Smooth muscle cell (in vitro differentiated cells): Measurements from ENCODE around the gene FAM229A. TPM values are rescaled to one million over a fixed set of nuclear protein-coding genes. Genes with fewer than 3 reads are reported as not detected.

Experiments
- DNase-seq: peaks from one replicate; lab custom pipeline; 2025; ENCODE audit not compliant: unreplicated experiment; lab: John Stamatoyannopoulos, UW
- H2AFZ ChIP-seq: fragments of 200-600 bp; sonication (generic); 2 replicates; pipeline ENCODE4 v1.6.0; 2016; ENCODE audit warnings: antibody characterized with exemption, low read depth, mild to moderate bottlenecking
- H3F3A ChIP-seq: fragments of 200-600 bp; sonication (generic); 2 replicates; pipeline ENCODE4 v1.6.0; 2017; ENCODE audit warnings: antibody characterized with exemption, low read depth
- H3K27ac ChIP-seq: fragments of 200-600 bp; sonication (generic); 2 replicates; pipeline ENCODE4 v1.5.1; 2016; ENCODE audit warnings: low read depth, mild to moderate bottlenecking
- H3K27me3 ChIP-seq: fragments of 200-600 bp; sonication (generic); 2 replicates; pipeline ENCODE4 v1.6.1; 2016; ENCODE audit warnings: low read depth, mild to moderate bottlenecking
- H3K36me3 ChIP-seq: fragments of 200-600 bp; sonication (generic); 2 replicates; pipeline ENCODE4 v1.5.1; 2016; ENCODE audit warnings: low read depth
- H3K4me1 ChIP-seq: fragments of 200-600 bp; sonication (generic); 2 replicates; pipeline ENCODE4 v1.5.1; 2016; ENCODE audit warnings: low read depth
- H3K4me2 ChIP-seq: fragments of 200-600 bp; sonication (generic); 2 replicates; pipeline ENCODE4 v1.6.0; 2016; ENCODE audit warnings: mild to moderate bottlenecking
- H3K4me3 ChIP-seq: fragments of 200-600 bp; sonication (generic); 2 replicates; pipeline ENCODE4 v1.5.1; 2016; ENCODE audit warnings: mild to moderate bottlenecking
- H3K79me2 ChIP-seq: fragments of 200-600 bp; sonication (generic); 2 replicates; pipeline ENCODE4 v1.6.0; 2016; ENCODE audit warnings: low read depth, mild to moderate bottlenecking
- H3K9ac ChIP-seq: fragments of 200-600 bp; sonication (generic); 2 replicates; pipeline ENCODE4 v1.6.0; 2016; ENCODE audit warnings: low read depth
- H3K9me3 ChIP-seq: fragments of 200-600 bp; sonication (generic); replicated peaks from 2 replicates; pipeline ENCODE4 v1.5.1; 2016; ENCODE audit warnings: low read depth
- H4K20me1 ChIP-seq: fragments of 200-600 bp; sonication (generic); 2 replicates; pipeline ENCODE4 v1.6.0; 2016; ENCODE audit warnings: low read depth
- CTCF ChIP-seq: fragments of 200-600 bp; sonication (generic); IDR thresholded peaks from 2 replicates; pipeline ENCODE4 v1.5.1; 2017; ENCODE audit warnings: borderline replicate concordance, mild to moderate bottlenecking, antibody characterized with exemption; ENCODE audit not compliant: insufficient read depth, poor library complexity, severe bottlenecking
- WGBS: methylation state at CpG from one replicate; pipeline ENCODE4 v1.1.7; 2016; ENCODE audit warnings: low lambda C conversion rate; 5-methylcytosine and 5-hydroxymethylcytosine counted together
- polyA plus RNA-seq: library from polyadenylated mRNA; unstranded; fragments of >200 nt; fragmentation: Nextera tagmentation; extraction: Ambion mirVana; gene quantifications from 2 replicates; pipeline ENCODE4 v1.2.1, GENCODE V29; 2016
- total RNA-seq: library from RNA; depleted of rRNA; stranded (reverse); fragments of >200 nt; gene quantifications from 2 replicates; pipeline ENCODE4 v1.2.3, GENCODE V29; 2014

Gene FAM229A
- total and polyA plus RNA-seq, 2 experiments from 2014 or later: 1.6 to 11.1 TPM

GRCh38 chr1:32372149-32372756, 10.0 kb upstream of the FAM229A start:
- no peaks in the 10 kb centered on the region for H3K36me3 ChIP-seq
- H3K27me3 ChIP-seq: no peaks in the 10 kb centered on the region
- WGBS: 95% methylated on average over 5 of the region's 5 CpGs
- no peak for TF ChIP-seq CTCF
- H2AFZ ChIP-seq: no peak overlapping the region
- DNase-seq: no peak
- H3K4me2 ChIP-seq: no peak overlapping the region
- H3K4me1 ChIP-seq: no peaks in the 10 kb centered on the region
- H3K9me3 ChIP-seq: no peaks in the 10 kb centered on the region
- no peaks in the 10 kb centered on the region for H3K79me2 ChIP-seq
- H4K20me1 ChIP-seq: no peaks in the 10 kb centered on the region
- H3K9ac ChIP-seq: no peak overlapping the region
- no peaks in the 10 kb centered on the region for H3F3A ChIP-seq
- no peak overlapping the region for H3K4me3 ChIP-seq
- no peak overlapping the region for H3K27ac ChIP-seq

GRCh38 chr1:32367912-32368635, 5.8 kb upstream of the FAM229A start:
- no peak for TF ChIP-seq CTCF
- 96% methylated on average over 7 of the region's 7 CpGs for WGBS
- Histone ChIP-seq H3K9ac (no peak overlapping the region), H3K79me2 (no peaks in the 10 kb centered on the region), H2AFZ (no peak overlapping the region), H3K27me3 (no peaks in the 10 kb centered on the region), H3K4me1 (no peaks in the 10 kb centered on the region), H4K20me1 (no peaks in the 10 kb centered on the region), H3K9me3 (no peaks in the 10 kb centered on the region), H3F3A (no peaks in the 10 kb centered on the region), H3K36me3 (no peaks in the 10 kb centered on the region), H3K4me2 (no peak overlapping the region), H3K27ac (no peak overlapping the region), H3K4me3 (no peak overlapping the region)
- no peak for DNase-seq

- no peaks in the 10 kb centered on the region for H4K20me1 ChIP-seq
- no peak overlapping the region for H2AFZ ChIP-seq
- no peaks in the 10 kb centered on the region for H3K27me3 ChIP-seq
- no peak for DNase-seq
- no peak overlapping the region for H3K9ac ChIP-seq
- peaks cover 14% of the 10 kb centered on the region for H3K4me1 ChIP-seq
- no peaks in the 10 kb centered on the region for H3K9me3 ChIP-seq
- no peak overlapping the region for H3K4me3 ChIP-seq
- no peak for TF ChIP-seq CTCF
- H3K36me3 ChIP-seq: no peaks in the 10 kb centered on the region
- WGBS: 98% methylated on average over 6 of the region's 6 CpGs
- H3K79me2 ChIP-seq: no peaks in the 10 kb centered on the region
- H3K27ac ChIP-seq: no peak overlapping the region
- H3K4me2 ChIP-seq: no peak overlapping the region
- no peaks in the 10 kb centered on the region for H3F3A ChIP-seq
Observed at GRCh38 chr1:32365445-32365844, 3.2 kb upstream of the FAM229A start.
